Panc1 (cell line): ENCODE measurements around the gene CFAP43.

Experiments used
- CTCF ChIP-seq: fragments of 450-650 bp; IDR thresholded peaks from 2 replicates; pipeline ENCODE4 v1.5.1; 2017; ENCODE audit warnings: mild to moderate bottlenecking
- REST ChIP-seq, 2 experiments: IDR thresholded peaks; 2 replicates each; pipeline ENCODE4 v1.6.1; 2011 to 2012; ENCODE audit warnings: low read depth in 2 of 2, control low read depth in 1 of 2, low read length in 1 of 2, mild to moderate bottlenecking in 1 of 2, moderate library complexity in 1 of 2; ENCODE audit not compliant: insufficient read depth in 1 of 2
- TCF7L2 ChIP-seq: IDR thresholded peaks from 2 replicates; pipeline ENCODE4 v1.6.1; 2011; ENCODE audit warnings: mild to moderate bottlenecking, low read depth, low read length, inconsistent platforms

DNA sequence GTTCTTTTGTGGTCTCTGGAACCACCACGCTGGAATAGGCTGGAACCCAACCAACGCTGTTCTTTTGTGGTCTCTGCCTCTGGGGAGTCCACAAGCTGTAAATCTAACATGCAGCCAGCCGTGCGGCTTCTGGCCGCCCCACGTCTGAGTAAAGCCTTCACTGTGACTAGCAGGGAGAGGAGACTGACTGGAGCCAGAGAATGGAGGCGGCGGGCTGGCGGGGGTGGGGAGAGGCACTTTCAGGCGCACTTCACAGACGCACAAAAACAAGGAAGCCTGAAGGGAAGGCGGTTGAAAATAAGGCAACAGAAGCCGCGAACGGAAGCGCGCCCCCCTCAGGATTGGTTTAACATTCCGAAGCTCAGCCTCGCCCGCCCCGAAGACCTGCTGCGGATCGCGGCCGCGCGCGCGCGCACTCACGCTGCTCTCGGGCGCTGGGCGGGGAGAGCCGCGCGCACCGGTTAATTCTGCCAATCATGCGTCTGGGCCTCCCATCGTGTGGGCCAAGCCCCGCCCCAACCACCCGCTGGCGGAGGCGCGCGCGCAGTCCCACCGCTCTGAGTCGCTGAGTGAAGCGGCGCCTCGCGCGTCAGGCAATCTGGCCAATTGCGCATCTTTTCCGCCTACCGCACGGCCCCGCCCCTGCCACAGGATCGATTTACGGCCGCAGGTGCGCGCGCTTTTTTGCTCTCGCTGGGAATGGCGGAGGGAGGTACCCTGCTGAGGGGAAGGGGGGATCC is 110.5 kb downstream of the CFAP43 start, which contains the start of gene SFR1:
- TF ChIP-seq CTCF (peak; percentile 93), REST (IDR thresholded peaks at IDR 0.05; ENCODE audit: insufficient read depth in 1 of 2, low read depth in 2 of 2, low read length in 1 of 2) (no peak), TCF7L2 (no peak)
